ENCODE data around the gene DES. TPM values are rescaled to one million over a fixed set of nuclear protein-coding genes. Genes with fewer than 3 reads are reported as not detected.

The DES gene
- total RNA-seq, 2 donors from 2014 or later, result 1.1 to 3.5 TPM

GRCh38 chr2:219396863-219397457 is 21.2 kb upstream of the DES start:
- Mint-ChIP-seq H3K4me1 (peaks cover 21% of the 10 kb centered on the region), H3K36me3 (ENCODE audit: low read depth) (no peaks in the 10 kb centered on the region), H3K4me3 (no peak overlapping the region), H3K27ac (no peak overlapping the region), H3K9me3 (no peaks in the 10 kb centered on the region), H3K27me3 (ENCODE audit: insufficient read depth) (peaks cover 17% of the 10 kb centered on the region)
- no peak for DNase-seq
- Histone ChIP-seq H3K36me3 (ENCODE audit: control insufficient read depth, insufficient read depth, low read length) (no peaks in the 10 kb centered on the region), H3K4me1 (ENCODE audit: control insufficient read depth, insufficient read depth, low read length) (peaks cover 21% of the 10 kb centered on the region), H3K9ac (ENCODE audit: extremely low read depth, low read length, poor library complexity, severe bottlenecking) (no peak overlapping the region), H3K27ac (ENCODE audit: low read depth, low read length) (no peak overlapping the region), H3K27me3 (ENCODE audit: control insufficient read depth, insufficient read depth, low read length, poor library complexity, severe bottlenecking) (no peaks in the 10 kb centered on the region), H3K9me3 (ENCODE audit: control insufficient read depth, low read length) (no peaks in the 10 kb centered on the region), H3K4me3 (ENCODE audit: low read length) (no peak overlapping the region)
- 86 to 100% methylated on average over 2 to 6 of the region's 6 CpGs for WGBS, 2 experiments (ENCODE audit: insufficient coverage in 1 of 2, insufficient read length in 1 of 2)
- TF ChIP-seq CTCF (conservative IDR thresholded peaks at IDR 0.05), result no peak

GRCh38 chr2:219398721-219399363 is 19.3 kb upstream of the DES start:
- Histone ChIP-seq H3K4me1 (ENCODE audit: control insufficient read depth, insufficient read depth, low read length) (peaks cover 28% of the 10 kb centered on the region), H3K27me3 (ENCODE audit: control insufficient read depth, insufficient read depth, low read length, poor library complexity, severe bottlenecking) (no peaks in the 10 kb centered on the region), H3K36me3 (ENCODE audit: control insufficient read depth, insufficient read depth, low read length) (no peaks in the 10 kb centered on the region), H3K9me3 (ENCODE audit: control insufficient read depth, low read length) (no peaks in the 10 kb centered on the region), H3K4me3 (ENCODE audit: low read length) (no peak overlapping the region), H3K27ac (ENCODE audit: low read depth, low read length) (no peak overlapping the region), H3K9ac (ENCODE audit: extremely low read depth, low read length, poor library complexity, severe bottlenecking) (no peak overlapping the region)
- H3K27ac Mint-ChIP-seq, result no peak overlapping the region
- H3K27me3 Mint-ChIP-seq (ENCODE audit: insufficient read depth), result peaks cover 11% of the 10 kb centered on the region
- H3K4me1 Mint-ChIP-seq, result peaks cover 31% of the 10 kb centered on the region
- no peak overlapping the region for H3K4me3 Mint-ChIP-seq
- H3K9me3 Mint-ChIP-seq, result no peaks in the 10 kb centered on the region
- TF ChIP-seq CTCF (conservative IDR thresholded peaks at IDR 0.05), result no peak
- DNase-seq, result no peak
- H3K36me3 Mint-ChIP-seq (ENCODE audit: low read depth), result no peaks in the 10 kb centered on the region
- WGBS, 2 experiments (ENCODE audit: insufficient coverage in 1 of 2, insufficient read length in 1 of 2), result 81 to 86% methylated on average over 1 to 5 of the region's 5 CpGs

GRCh38 chr2:219399716-219400478 is 18.3 kb upstream of the DES start:
- Histone ChIP-seq H3K27ac (ENCODE audit: low read depth, low read length) (no peak overlapping the region), H3K4me1 (ENCODE audit: control insufficient read depth, insufficient read depth, low read length) (peaks cover 28% of the 10 kb centered on the region), H3K9me3 (ENCODE audit: control insufficient read depth, low read length) (no peaks in the 10 kb centered on the region), H3K27me3 (ENCODE audit: control insufficient read depth, insufficient read depth, low read length, poor library complexity, severe bottlenecking) (no peaks in the 10 kb centered on the region), H3K36me3 (ENCODE audit: control insufficient read depth, insufficient read depth, low read length) (no peaks in the 10 kb centered on the region), H3K4me3 (ENCODE audit: low read length) (no peak overlapping the region), H3K9ac (ENCODE audit: extremely low read depth, low read length, poor library complexity, severe bottlenecking) (no peak overlapping the region)
- H3K27me3 Mint-ChIP-seq (ENCODE audit: insufficient read depth), result peaks cover 7% of the 10 kb centered on the region
- no peaks in the 10 kb centered on the region for H3K36me3 Mint-ChIP-seq (ENCODE audit: low read depth)
- H3K27ac Mint-ChIP-seq, result no peak overlapping the region
- DNase-seq, result no peak
- no peak for TF ChIP-seq CTCF (conservative IDR thresholded peaks at IDR 0.05)
- H3K4me3 Mint-ChIP-seq, result no peak overlapping the region
- WGBS, 2 experiments (ENCODE audit: insufficient coverage in 1 of 2, insufficient read length in 1 of 2), result 79 to 80% methylated on average over 7 to 14 of the region's 14 CpGs
- no peaks in the 10 kb centered on the region for H3K9me3 Mint-ChIP-seq
- peaks cover 37% of the 10 kb centered on the region for H3K4me1 Mint-ChIP-seq

Data from endodermal cell (in vitro differentiated cells).